Smooth muscle cell (in vitro differentiated cells): ENCODE data around the gene SUGP1. TPM values are rescaled to one million over a fixed set of nuclear protein-coding genes. Genes with fewer than 3 reads are reported as not detected.

Source experiments
- DNase-seq: peaks from one replicate; lab custom pipeline; 2025; ENCODE audit not compliant: unreplicated experiment; lab: John Stamatoyannopoulos, UW
- H2AFZ ChIP-seq: fragments of 200-600 bp; sonication (generic); 2 replicates; pipeline ENCODE4 v1.6.0; 2016; ENCODE audit warnings: antibody characterized with exemption, low read depth, mild to moderate bottlenecking
- H3F3A ChIP-seq: fragments of 200-600 bp; sonication (generic); 2 replicates; pipeline ENCODE4 v1.6.0; 2017; ENCODE audit warnings: antibody characterized with exemption, low read depth
- H3K27ac ChIP-seq: fragments of 200-600 bp; sonication (generic); 2 replicates; pipeline ENCODE4 v1.5.1; 2016; ENCODE audit warnings: low read depth, mild to moderate bottlenecking
- H3K27me3 ChIP-seq: fragments of 200-600 bp; sonication (generic); 2 replicates; pipeline ENCODE4 v1.6.1; 2016; ENCODE audit warnings: low read depth, mild to moderate bottlenecking
- H3K36me3 ChIP-seq: fragments of 200-600 bp; sonication (generic); 2 replicates; pipeline ENCODE4 v1.5.1; 2016; ENCODE audit warnings: low read depth
- H3K4me1 ChIP-seq: fragments of 200-600 bp; sonication (generic); 2 replicates; pipeline ENCODE4 v1.5.1; 2016; ENCODE audit warnings: low read depth
- H3K4me2 ChIP-seq: fragments of 200-600 bp; sonication (generic); 2 replicates; pipeline ENCODE4 v1.6.0; 2016; ENCODE audit warnings: mild to moderate bottlenecking
- H3K4me3 ChIP-seq: fragments of 200-600 bp; sonication (generic); 2 replicates; pipeline ENCODE4 v1.5.1; 2016; ENCODE audit warnings: mild to moderate bottlenecking
- H3K79me2 ChIP-seq: fragments of 200-600 bp; sonication (generic); 2 replicates; pipeline ENCODE4 v1.6.0; 2016; ENCODE audit warnings: low read depth, mild to moderate bottlenecking
- H3K9ac ChIP-seq: fragments of 200-600 bp; sonication (generic); 2 replicates; pipeline ENCODE4 v1.6.0; 2016; ENCODE audit warnings: low read depth
- H3K9me3 ChIP-seq: fragments of 200-600 bp; sonication (generic); replicated peaks from 2 replicates; pipeline ENCODE4 v1.5.1; 2016; ENCODE audit warnings: low read depth
- H4K20me1 ChIP-seq: fragments of 200-600 bp; sonication (generic); 2 replicates; pipeline ENCODE4 v1.6.0; 2016; ENCODE audit warnings: low read depth
- WGBS: methylation state at CpG from one replicate; pipeline ENCODE4 v1.1.7; 2016; ENCODE audit warnings: low lambda C conversion rate; 5-methylcytosine and 5-hydroxymethylcytosine counted together
- polyA plus RNA-seq: library from polyadenylated mRNA; unstranded; fragments of >200 nt; fragmentation: Nextera tagmentation; extraction: Ambion mirVana; gene quantifications from 2 replicates; pipeline ENCODE4 v1.2.1, GENCODE V29; 2016
- total RNA-seq: library from RNA; depleted of rRNA; stranded (reverse); fragments of >200 nt; gene quantifications from 2 replicates; pipeline ENCODE4 v1.2.3, GENCODE V29; 2014
- TF ChIP-seq, protein P1 (sequence below): fragments of 200-600 bp; sonication (generic); IDR thresholded peaks from 2 replicates; pipeline ENCODE4 v1.5.1; 2017; ENCODE audit warnings: borderline replicate concordance, mild to moderate bottlenecking, antibody characterized with exemption; ENCODE audit not compliant: insufficient read depth, poor library complexity, severe bottlenecking

SUGP1 gene
- total and polyA plus RNA-seq, 2 experiments from 2014 or later, result 19.9 to 54.1 TPM

DNA sequence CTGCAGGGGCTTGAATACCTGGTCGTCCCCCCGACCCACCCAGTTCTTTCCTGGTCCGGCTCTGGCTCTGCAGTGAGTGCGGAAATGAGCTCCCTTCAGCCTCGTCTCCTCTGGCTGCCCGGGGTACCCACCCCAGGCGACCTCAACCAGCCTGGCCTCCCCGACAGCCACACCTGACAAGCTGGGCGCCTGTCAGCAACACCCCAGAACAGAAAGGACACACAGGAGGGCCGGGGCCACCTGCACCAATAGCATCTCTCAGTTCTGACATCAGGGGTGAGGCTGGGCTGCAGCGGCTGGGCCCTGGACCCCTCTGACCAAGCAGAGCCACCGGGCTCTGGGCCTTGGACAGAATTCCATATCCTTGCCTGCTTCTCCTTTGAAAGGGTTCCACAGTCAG lies 19.7 kb downstream of the SUGP1 start:
- H2AFZ ChIP-seq, result no peak overlapping the region
- H3K9ac ChIP-seq, result no peak overlapping the region
- TF ChIP-seq, protein P1, sequence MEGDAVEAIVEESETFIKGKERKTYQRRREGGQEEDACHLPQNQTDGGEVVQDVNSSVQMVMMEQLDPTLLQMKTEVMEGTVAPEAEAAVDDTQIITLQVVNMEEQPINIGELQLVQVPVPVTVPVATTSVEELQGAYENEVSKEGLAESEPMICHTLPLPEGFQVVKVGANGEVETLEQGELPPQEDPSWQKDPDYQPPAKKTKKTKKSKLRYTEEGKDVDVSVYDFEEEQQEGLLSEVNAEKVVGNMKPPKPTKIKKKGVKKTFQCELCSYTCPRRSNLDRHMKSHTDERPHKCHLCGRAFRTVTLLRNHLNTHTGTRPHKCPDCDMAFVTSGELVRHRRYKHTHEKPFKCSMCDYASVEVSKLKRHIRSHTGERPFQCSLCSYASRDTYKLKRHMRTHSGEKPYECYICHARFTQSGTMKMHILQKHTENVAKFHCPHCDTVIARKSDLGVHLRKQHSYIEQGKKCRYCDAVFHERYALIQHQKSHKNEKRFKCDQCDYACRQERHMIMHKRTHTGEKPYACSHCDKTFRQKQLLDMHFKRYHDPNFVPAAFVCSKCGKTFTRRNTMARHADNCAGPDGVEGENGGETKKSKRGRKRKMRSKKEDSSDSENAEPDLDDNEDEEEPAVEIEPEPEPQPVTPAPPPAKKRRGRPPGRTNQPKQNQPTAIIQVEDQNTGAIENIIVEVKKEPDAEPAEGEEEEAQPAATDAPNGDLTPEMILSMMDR, result no peak
- WGBS, result 97% methylated on average over 12 of the region's 12 CpGs
- H3F3A ChIP-seq, result no peaks in the 10 kb centered on the region
- no peak overlapping the region for H3K4me3 ChIP-seq
- no peaks in the 10 kb centered on the region for H3K79me2 ChIP-seq
- no peaks in the 10 kb centered on the region for H3K9me3 ChIP-seq
- no peaks in the 10 kb centered on the region for H4K20me1 ChIP-seq
- no peak overlapping the region for H3K27ac ChIP-seq
- H3K4me2 ChIP-seq, result no peak overlapping the region
- H3K36me3 ChIP-seq, result no peaks in the 10 kb centered on the region
- DNase-seq, result no peak
- H3K4me1 ChIP-seq, result no peaks in the 10 kb centered on the region
- H3K27me3 ChIP-seq, result no peaks in the 10 kb centered on the region

DNA sequence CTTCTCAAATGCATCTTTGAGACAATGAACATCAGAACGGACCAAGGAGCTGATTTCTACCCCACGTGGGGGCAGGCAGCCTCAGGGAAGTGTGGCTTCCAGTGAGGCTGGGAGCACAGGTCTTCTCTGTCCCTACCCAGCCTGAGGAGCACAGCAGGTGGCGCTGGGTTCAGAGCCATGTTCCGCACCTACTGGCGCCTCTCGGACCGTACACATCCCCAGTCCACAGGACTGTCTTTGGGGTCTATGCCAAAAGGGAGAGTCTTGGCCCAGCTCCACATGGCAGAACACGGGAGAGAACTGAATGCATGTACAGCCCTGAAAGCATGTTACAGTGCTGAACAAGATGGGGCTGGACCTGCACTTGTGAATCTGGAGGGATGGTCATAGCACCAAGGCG lies 22.6 kb downstream of the SUGP1 start:
- Histone ChIP-seq H3K36me3 (peaks cover 9% of the 10 kb centered on the region), H3K9ac (no peak overlapping the region), H3K4me1 (no peaks in the 10 kb centered on the region), H3K4me2 (no peak overlapping the region), H3K79me2 (no peaks in the 10 kb centered on the region), H3K27me3 (no peaks in the 10 kb centered on the region), H2AFZ (no peak overlapping the region), H3K9me3 (no peaks in the 10 kb centered on the region), H4K20me1 (no peaks in the 10 kb centered on the region), H3K4me3 (no peak overlapping the region), H3F3A (no peaks in the 10 kb centered on the region), H3K27ac (no peak overlapping the region)
- DNase-seq, result no peak
- WGBS, result 89% methylated on average over 9 of the region's 9 CpGs
- TF ChIP-seq, protein P1, result no peak

DNA sequence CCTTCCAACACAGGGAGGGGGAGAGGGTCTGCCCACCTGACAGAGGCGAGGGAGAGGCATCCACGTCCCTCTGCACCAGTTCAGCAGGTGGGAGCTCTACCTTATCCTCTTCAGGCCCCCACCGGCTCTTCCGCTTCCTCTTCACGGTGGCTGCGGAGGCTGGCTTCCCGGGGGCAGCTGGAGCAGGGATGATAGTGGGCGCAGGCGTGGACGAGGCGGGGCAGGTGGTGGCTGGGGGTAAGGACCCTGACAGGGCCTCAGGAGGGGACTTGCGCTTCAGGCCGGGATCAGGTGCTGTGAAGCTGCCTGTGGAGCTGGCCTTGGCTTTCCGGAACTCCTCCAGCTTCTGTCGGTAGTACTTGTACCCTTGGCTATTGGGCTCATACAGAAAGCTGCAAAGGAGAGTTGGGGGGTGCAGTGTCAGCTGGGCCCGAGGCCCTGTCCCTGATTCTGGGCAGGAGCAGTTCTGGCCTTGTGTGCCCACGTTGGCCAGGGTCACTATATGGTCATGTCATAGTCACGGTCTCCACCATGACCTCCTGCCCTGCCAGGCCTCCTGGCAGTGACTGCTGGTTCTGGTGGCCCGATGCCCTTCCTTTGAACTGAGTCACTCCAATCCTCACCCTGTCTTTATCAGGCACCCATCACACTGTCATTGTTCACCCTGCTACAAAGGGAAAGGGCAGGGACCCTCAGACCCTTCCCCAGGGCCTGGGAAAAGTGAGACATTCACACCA lies 23.2 kb downstream of the SUGP1 start:
- Histone ChIP-seq H3K9ac (no peak overlapping the region), H3K4me1 (no peaks in the 10 kb centered on the region)
- WGBS, result 96% methylated on average over 18 of the region's 19 CpGs

More for the DNA sequence above, 23.2 kb downstream of the SUGP1 start:
- H2AFZ ChIP-seq, result no peak overlapping the region
- no peaks in the 10 kb centered on the region for H3K79me2 ChIP-seq
- no peaks in the 10 kb centered on the region for H3F3A ChIP-seq
- no peaks in the 10 kb centered on the region for H3K27me3 ChIP-seq
- H3K4me3 ChIP-seq, result no peak overlapping the region
- H3K27ac ChIP-seq, result no peak overlapping the region
- TF ChIP-seq, protein P1, result no peak
- H3K4me2 ChIP-seq, result no peak overlapping the region
- H4K20me1 ChIP-seq, result no peaks in the 10 kb centered on the region
- peaks cover 11% of the 10 kb centered on the region for H3K36me3 ChIP-seq
- H3K9me3 ChIP-seq, result no peaks in the 10 kb centered on the region
- no peak for DNase-seq
